Nephron (organoid): Measurements from ENCODE around the gene NSD1.

ENCODE experiments used
- H3K27ac Mint-ChIP-seq, 3 experiments: 2 replicates each; pipeline ENCODE4 v1.8.0; 2020; ENCODE audit warnings: mixed read lengths in 3 of 3, mild to moderate bottlenecking in 2 of 3, moderate library complexity in 1 of 3
- H3K27me3 Mint-ChIP-seq: 2 replicates; pipeline ENCODE4 v1.8.0; 2021; ENCODE audit warnings: low read depth, mild to moderate bottlenecking, moderate library complexity, mixed read lengths
- H3K36me3 Mint-ChIP-seq: 2 replicates; pipeline ENCODE4 v1.8.0; 2020; ENCODE audit warnings: low read depth, mixed read lengths
- H3K4me1 Mint-ChIP-seq: 2 replicates; pipeline ENCODE4 v1.8.0; 2020; ENCODE audit warnings: mixed read lengths
- H3K4me3 Mint-ChIP-seq, 3 experiments: 2 replicates each; pipeline ENCODE4 v1.8.0; 2020; ENCODE audit warnings: mild to moderate bottlenecking in 3 of 3, mixed read lengths in 3 of 3, moderate library complexity in 2 of 3
- H3K9me3 Mint-ChIP-seq: 2 replicates; pipeline ENCODE4 v1.8.0; 2020; ENCODE audit warnings: mixed read lengths
- CTCF ChIP-seq, 3 experiments: fragments of 200-600 bp; sonication (generic); IDR thresholded peaks; one replicate each; pipeline ENCODE4 v1.5.0; 2021; ENCODE audit warnings: antibody characterized with exemption in 3 of 3; ENCODE audit not compliant: unreplicated experiment in 3 of 3

Gene NSD1

GRCh38 chr5:177344891-177345290 lies 211.3 kb downstream of the NSD1 start:
- Mint-ChIP-seq H3K27ac (no peak overlapping the region), H3K4me1 (peaks cover 16% of the 10 kb centered on the region), H3K9me3 (no peaks in the 10 kb centered on the region), H3K36me3 (peaks cover 29% of the 10 kb centered on the region), H3K4me3 (no peak overlapping the region), H3K27me3 (peaks cover 3% of the 10 kb centered on the region)
- TF ChIP-seq CTCF (IDR thresholded peaks at IDR 0.05; ENCODE audit: unreplicated experiment in 3 of 3): no peak

- peaks cover 3% of the 10 kb centered on the region for H3K27me3 Mint-ChIP-seq
- peaks cover 19% of the 10 kb centered on the region for H3K36me3 Mint-ChIP-seq
- H3K4me3 Mint-ChIP-seq: peak overlapping the region in 1 of 3 experiments; percentile 38
- no peak for TF ChIP-seq CTCF (IDR thresholded peaks at IDR 0.05; ENCODE audit: unreplicated experiment in 3 of 3)
- no peaks in the 10 kb centered on the region for H3K9me3 Mint-ChIP-seq
- no peak overlapping the region for H3K27ac Mint-ChIP-seq
- peaks cover 31% of the 10 kb centered on the region for H3K4me1 Mint-ChIP-seq
Measured at GRCh38 chr5:177346820-177347219, 213.2 kb downstream of the NSD1 start.

GRCh38 chr5:177347699-177348098 lies 214.1 kb downstream of the NSD1 start:
- H3K4me1 Mint-ChIP-seq: peaks cover 35% of the 10 kb centered on the region
- no peaks in the 10 kb centered on the region for H3K9me3 Mint-ChIP-seq
- no peak overlapping the region for H3K27ac Mint-ChIP-seq
- peaks cover 3% of the 10 kb centered on the region for H3K27me3 Mint-ChIP-seq
- no peak for TF ChIP-seq CTCF (IDR thresholded peaks at IDR 0.05; ENCODE audit: unreplicated experiment in 3 of 3)
- H3K4me3 Mint-ChIP-seq: peak overlapping the region in 2 of 3 experiments; percentile 40 to 46
- peaks cover 18% of the 10 kb centered on the region for H3K36me3 Mint-ChIP-seq

- Mint-ChIP-seq H3K9me3 (no peaks in the 10 kb centered on the region), H3K27me3 (peaks cover 3% of the 10 kb centered on the region), H3K27ac (peak overlapping the region; percentile 69 to 99 (median 98)), H3K36me3 (peaks cover 12% of the 10 kb centered on the region), H3K4me3 (peak overlapping the region; percentile 91 to 98 (median 96)), H3K4me1 (peaks cover 35% of the 10 kb centered on the region)
- TF ChIP-seq CTCF (IDR thresholded peaks at IDR 0.05; ENCODE audit: unreplicated experiment in 3 of 3): no peak
Measured at GRCh38 chr5:177349362-177349647, 215.7 kb downstream of the NSD1 start.

- H3K4me3 Mint-ChIP-seq: peak overlapping the region; percentile 91 to 98 (median 96)
- H3K9me3 Mint-ChIP-seq: no peaks in the 10 kb centered on the region
- peaks cover 3% of the 10 kb centered on the region for H3K27me3 Mint-ChIP-seq
- H3K4me1 Mint-ChIP-seq: peaks cover 35% of the 10 kb centered on the region
- no peak for TF ChIP-seq CTCF (IDR thresholded peaks at IDR 0.05; ENCODE audit: unreplicated experiment in 3 of 3)
- H3K27ac Mint-ChIP-seq: peak overlapping the region; percentile 98 to 100 (median 99)
- H3K36me3 Mint-ChIP-seq: peaks cover 12% of the 10 kb centered on the region
Measured at GRCh38 chr5:177349762-177350161, 216.2 kb downstream of the NSD1 start.
